HG03439 (cell line): ENCODE results near the gene NFATC3.
"Not testable (repeated sequence)": the region's sequence is repeated elsewhere in the genome, so short reads cannot be mapped to it uniquely, and the experiment has no call there.

Experiments used
- ATAC-seq: cut with Tn5 transposase; IDR thresholded peaks from one replicate; pipeline ENCODE4 v1.9.1; 2021; ENCODE audit warnings: mild to moderate bottlenecking, moderate library complexity; ENCODE audit not compliant: unreplicated experiment

Gene NFATC3

DNA sequence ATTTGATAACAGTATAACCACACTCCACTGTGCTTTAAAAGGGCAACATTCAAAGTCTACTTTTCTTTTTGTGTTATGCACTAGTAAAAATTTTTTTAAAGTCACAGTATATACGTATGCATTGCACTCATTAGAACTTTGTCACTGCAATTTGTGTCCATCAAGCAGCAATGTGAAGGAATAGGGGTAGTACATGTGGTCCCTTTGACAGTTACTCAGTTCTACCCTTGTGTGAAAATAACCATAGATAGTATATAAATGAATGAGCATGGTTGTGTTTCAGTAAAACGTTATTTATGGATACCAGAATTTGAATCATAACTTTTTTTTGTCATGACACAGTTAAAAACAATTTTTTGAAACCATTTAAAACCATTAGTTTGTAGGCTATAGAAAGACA, 30.7 kb downstream of the NFATC3 start:
- ATAC-seq = no peak

DNA sequence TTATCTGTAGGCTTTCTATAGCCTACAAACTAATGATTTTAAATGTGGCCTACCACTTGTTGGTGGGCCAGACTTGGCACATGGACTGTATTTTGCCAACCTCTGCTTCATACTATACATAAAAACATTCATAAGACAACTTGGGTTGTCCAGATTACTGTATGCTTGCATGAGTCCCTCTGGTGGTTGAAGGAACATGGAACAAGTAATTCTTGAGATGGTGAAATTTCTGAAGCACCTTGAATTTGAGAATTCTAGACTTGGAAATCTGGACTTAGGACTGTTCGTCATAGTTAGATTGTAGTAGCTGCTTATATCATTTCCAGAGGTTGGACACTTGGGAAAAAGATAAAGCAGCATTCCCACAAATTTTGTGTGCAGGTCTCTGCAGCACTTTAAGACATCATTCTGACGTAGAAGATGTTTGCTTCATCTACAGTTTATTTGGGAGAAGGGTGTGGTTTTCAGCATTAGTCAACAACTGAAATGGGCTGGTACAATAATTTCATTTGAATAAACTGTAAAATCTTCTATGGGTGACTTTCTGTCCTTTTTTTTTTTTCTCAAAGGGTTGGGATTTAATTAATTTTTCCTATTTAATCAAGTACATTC, 31.2 kb downstream of the NFATC3 start:
- ATAC-seq = no peak

DNA sequence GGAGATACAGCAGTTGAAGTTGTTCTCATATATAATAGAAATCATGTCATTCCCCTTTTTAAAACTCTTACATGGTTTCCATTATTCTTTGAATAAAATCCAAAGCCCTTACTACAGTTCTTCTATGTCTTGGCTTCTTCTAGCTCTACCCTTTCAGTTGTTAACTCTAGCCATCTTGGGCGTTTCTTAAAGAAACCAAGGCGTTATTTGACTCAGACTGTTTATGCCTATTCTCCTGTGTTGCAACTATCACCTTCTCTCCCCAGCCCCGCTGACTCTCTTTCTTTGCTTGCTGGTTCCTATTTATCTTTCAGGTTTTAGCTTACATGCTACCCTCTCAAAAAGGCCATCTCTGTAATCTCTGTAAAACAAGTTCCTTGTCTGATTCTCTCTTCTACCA, 32.7 kb downstream of the NFATC3 start:
- no peak for ATAC-seq

DNA sequence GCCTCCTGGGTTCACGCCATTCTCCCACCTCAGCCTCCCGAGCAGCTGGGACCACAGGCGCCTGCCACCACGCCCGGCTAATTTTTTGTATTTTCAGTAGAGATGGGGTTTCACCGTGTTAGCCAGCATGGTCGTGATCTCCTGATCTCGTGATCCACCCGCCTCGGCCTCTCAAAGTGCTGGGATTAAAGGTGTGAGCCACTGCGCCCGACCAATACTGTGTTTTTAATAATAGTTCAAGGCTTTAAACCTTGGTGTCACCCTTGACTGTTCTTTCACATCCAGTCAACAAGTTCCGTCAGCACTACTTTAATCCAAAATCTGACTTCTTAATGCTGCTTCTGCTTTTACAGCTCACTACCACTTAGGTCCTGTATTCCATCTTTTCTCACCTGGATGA, 33.8 kb downstream of the NFATC3 start:
- not testable (repeated sequence) for ATAC-seq

DNA sequence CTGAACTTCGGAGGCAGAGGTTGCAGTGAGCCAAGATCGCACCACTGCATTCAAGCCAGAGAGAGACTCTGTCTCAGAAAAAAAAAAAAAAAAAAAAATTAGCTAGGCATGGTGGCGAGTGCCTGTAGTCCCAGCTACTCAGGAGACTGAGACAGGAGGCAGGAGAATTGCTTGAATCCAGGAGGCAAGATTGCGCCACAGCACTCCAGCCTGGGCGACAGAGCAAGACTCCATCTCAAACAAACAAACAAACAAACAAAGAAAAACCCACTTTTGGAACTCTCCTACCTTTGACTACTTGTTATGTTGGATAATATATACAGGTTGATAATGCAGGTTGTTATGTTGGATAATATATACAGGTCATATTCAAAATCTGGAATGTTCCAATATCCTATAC, 35.3 kb downstream of the NFATC3 start:
- ATAC-seq = not testable (repeated sequence)

DNA sequence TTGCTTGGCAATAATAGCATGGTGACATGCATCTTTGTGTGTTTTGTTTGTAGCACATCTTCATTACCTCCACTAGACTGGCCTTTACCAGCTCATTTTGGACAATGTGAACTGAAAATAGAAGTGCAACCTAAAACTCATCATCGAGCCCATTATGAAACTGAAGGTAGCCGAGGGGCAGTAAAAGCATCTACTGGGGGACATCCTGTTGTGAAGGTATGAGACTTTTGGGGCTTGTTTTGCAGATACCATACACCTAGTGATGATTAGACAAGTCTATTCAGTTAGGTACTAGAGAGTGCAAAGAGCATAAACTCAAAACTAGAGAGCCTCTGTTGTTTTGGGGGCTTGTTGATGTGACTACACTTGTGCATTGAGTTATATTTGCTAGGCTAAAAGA, 41.2 kb downstream of the NFATC3 start:
- no peak for ATAC-seq

DNA sequence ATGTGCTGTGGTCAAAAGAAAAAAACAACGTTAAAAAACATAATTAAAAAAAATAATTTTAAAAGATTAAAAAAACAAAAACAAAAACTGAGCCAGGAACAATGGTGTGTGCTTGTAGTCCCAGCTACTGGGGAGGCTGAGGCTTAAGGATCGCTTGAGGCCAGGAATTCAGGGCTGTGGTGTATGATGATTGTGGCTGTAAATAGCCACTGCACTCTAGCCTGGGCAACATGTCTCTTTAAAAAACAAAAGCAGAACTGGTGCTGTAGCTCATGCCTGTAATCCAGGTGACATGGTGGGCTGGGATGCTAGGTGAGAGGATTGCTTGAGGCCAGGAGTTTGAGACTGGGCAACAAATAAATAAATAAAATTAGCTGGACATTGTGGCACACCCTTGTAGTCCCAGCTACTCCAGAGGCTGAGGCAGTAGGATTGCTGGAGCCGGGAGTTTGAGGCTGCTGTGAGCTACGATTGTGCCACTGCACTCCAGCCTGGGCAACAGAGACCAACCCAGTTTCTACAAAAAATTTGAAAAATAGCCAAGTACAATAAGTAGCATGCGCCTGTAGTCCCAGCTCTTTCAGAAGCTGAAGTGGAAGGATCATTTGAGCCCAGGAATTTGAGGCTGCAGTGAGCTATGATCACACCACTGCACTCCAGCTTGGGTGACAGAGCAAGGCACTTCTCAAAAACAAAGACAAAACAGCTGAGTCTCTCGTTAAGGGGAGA, 43.6 kb downstream of the NFATC3 start:
- no peak for ATAC-seq

DNA sequence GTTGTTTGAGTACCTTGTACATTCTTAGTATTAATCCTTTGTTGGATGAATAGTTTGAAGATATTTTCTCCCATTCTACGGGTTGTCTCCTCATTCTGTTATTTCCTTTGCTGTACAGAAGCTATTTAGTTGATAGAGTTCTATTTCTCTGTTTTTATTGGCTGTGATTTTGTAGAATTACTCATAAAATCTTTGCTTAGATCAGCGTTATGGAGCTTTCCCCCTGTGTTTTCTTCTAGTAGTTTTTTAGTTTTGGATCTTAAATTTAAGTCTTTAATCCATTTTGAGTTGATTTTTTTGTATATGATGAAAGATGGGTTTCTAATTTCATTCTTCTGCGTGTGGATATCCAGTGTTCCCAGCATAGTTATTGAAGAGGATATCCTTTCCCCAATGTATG, 45.4 kb downstream of the NFATC3 start:
- ATAC-seq = no peak

DNA sequence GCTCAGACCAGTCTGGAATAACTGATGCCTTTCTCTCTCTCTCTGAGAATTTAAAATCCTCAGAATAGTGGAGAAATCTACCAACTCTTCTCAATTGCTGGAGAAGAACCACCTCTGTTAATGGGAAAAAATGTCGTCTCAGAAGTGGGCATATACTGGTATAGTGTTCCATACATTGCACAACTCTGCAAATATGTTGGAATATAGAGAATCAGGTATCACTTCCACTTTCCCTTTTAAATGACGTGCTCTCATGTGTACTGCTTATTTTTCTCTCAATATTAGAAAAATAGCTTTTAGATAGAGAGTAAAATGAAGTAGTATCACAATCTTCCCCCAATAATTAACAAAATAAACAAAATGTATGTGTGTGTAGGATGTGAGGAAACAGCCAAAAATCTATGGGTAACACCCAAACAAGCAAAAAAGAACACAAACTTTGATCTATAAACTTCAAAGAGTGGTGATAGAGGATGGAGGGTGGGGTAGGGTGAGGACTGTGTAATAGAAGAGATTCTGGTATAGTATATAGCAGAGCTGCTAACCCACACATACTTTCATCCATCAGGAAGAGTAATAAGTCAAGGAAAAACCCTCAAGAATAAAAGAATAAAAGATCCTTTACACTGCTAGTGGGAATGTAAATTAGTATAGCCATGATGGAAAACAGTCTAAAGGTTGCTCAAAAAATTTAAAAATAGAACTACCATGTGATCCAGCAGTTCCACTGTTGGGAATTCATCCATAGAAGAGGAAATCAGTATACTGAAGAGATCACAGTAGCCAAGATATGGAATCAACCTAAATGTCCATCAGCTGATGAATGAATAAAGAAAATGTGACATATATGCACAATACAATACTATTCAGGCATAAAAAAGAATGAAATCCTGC, 46.9 kb downstream of the NFATC3 start:
- ATAC-seq = no peak

DNA sequence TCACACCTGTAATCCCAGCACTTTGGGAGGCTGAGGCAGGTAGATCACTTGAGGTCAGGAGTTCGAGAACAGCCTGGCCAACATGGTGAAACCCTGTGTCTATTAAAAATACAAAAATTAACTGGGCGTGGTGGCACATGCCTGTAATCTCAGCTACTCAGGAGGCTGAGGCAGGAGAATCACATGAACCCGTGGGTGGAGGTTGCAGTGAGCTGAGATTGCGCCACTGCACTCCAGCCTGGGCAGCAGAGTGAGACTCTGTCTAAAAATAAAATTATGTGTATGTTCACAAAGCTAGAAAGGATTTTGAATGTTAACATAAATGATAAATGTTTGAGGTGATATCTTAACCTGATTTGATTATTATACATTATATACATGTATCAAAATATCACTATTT, 47.8 kb downstream of the NFATC3 start:
- ATAC-seq = not testable (repeated sequence)

DNA sequence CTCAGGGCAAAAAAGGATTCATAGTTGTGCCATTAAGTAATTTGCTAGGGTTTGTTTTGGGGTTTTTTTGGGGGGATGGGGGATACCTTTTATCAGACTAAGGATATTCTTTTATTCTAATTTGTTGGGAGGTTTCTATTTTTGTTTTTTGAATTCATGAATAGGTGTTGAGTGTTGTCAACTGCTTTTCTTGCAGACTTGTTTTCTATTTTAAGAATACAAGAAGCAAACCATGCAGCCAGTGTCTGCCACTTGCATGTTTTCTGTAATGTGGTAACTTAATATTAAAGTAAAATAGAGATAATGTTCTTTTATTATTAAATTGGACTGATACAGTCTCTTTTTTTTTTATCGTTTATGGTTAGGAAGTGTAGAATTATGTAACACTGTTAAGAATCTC, 49.5 kb downstream of the NFATC3 start:
- ATAC-seq = no peak

DNA sequence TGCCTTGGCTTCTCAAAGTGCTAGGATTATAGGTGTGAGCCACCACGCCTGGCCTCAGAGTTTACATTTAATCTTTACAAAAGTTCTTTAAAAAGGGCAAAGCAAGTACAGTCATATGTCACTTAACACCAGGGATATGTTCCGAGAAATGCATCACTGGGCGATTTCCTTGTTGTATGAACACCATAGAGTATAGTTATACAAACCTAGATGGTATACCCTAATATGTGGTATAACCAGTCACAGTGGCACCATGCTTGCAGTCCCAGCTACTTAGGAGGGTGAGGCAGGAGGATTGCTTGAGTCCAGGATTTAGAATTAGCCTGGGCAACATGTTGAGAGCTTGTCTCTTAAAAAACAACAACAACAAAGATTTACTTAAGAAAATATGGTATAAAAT, 51.3 kb downstream of the NFATC3 start:
- ATAC-seq = no peak

DNA sequence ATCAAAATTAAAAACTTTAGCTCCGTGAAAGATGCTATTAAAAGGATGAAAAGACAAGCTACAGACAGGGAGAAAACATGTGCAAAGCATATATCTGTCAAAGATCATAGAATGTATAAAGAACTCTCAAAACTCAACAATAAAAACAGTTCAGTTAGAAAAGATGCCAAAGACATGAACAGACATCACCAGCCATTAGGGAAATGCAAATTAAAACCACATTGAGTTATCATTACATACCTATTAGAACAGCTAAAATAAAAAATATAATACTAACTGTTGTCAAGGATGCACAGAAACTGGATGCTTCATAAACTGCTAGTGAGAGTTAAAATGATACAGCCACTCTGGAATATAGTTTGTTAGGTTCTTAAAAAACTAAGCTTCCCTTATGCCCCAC, 58.8 kb downstream of the NFATC3 start:
- ATAC-seq = no peak

DNA sequence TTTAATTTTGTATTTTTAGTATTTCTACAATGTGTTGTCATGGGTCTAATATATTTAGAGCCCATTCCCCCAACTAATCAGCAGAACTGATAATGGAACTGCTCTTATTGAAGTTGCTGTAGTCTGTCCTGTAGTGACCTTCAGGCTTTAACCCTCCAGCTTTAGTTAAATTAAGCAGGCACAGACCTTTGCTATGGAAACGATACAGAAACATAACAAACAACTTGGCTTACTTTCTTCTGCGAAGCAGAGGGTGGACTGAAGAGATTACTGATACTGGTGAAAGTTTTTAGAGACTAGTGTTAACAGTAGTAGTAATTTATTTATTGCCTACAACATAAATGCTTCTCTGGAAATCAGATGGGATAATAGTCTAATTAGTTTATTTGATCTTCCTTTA, 61.4 kb downstream of the NFATC3 start:
- no peak for ATAC-seq

DNA sequence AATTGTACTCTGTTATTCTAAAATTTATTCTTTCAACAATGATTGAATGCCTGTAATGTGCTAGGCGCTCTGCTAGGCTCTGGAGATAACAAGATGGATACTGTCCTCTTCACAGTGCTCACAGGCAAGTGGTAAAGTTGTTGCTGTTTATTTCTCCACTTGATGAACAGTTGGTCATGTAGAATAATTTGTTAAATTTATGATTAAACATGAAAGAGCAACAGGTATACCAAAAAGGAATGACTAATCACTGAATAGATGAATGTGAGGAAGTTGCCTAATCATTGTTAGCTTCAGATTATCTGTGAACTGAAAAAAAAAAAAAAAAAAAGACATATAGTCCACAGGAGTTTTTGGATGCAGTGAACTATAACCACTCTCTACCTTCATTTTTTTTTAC, 62.3 kb downstream of the NFATC3 start:
- ATAC-seq = no peak

DNA sequence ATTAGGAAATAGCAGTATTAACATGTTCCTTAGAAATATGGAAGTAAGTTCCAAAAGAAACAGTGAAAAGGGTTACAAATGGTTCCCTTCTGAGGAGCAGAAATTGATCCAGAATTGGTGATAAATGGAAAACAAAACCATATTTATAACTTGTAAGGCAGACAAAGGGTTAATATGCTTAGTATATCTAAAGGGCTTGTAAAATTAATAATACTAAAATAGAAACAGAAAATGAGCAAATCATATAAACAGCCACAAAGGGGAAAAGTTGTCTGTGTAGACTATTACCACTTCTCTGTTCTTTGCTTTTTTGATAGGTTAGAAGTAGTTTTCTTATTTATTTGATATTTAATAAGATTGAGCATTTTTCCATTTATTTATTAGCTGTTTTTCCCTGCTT, 64.4 kb downstream of the NFATC3 start:
- no peak for ATAC-seq

DNA sequence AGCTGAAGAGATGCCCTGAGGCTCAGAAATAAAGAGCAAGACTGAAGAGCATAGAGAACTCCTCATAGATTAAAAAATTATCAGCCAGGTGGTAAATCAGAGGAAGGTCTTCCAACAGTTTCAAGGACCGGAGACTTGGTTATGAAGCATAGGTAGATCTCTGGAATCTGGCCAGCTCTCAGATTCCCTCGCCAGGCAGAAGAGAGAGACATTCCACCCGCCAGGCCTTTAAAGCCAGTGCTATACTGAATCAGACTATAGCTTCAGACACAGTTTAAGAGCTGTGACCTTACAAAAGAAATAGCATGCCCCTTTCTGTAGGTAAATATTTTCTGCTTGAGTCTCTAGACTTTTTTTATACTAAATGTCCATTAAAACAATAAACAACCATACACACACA, 70.3 kb downstream of the NFATC3 start:
- ATAC-seq = no peak

DNA sequence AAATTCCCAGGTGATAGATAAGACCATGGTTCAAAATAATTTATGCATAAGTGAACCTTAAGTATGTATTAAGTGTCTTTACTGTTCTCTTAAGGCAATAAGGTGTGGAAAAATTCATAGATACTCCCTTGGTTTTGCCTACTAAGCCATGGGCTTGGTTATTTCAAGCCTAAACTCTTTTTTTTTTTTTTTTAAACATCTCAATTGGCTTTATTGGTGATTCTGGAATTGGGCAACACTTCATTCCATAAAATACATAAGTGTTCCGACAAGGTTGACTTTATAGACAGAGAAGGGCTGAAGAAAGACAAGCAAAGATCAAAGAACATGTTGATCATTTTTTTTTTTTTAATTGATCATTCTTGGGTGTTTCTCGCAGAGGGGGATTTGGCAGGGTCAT, 77.2 kb downstream of the NFATC3 start:
- no peak for ATAC-seq

DNA sequence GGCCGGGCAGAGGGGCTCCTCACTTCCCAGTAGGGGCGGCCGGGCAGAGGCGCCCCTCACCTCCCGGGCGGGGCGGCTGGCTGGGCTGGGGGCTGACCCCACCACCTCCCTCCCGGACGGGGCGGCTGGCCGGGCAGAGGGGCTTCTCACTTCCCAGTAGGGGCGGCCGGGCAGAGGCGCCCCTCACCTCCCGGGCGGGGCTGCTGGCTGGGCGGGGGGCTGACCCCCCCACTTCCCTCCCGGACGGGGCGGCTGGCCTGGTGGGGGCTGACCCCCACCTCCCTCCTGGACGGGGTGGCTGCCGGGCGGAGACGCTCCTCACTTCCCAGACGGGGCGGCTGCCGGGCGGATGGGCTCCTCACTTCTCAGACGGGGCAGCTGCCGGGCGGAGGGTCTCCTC, 78.1 kb downstream of the NFATC3 start:
- ATAC-seq = not testable (repeated sequence)

DNA sequence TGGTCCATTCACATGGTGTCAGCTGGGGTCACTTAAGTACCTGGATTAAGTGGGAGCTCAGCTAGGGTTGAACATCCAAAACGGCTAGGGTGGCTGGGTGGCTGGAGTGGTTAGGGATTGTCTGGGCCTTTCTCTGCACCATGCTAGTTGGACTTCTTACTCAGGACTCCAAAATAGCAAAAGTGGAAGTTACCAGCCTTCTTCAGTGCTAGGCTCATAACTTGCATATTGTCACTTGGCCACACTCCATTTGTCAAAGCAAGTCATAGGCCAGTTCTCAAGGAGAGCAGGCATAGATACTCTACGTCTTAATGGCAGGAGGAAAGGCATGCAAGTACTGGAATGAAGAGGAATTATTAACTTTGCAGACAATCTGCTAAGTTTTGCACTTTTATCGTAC, 81.1 kb downstream of the NFATC3 start:
- no peak for ATAC-seq

DNA sequence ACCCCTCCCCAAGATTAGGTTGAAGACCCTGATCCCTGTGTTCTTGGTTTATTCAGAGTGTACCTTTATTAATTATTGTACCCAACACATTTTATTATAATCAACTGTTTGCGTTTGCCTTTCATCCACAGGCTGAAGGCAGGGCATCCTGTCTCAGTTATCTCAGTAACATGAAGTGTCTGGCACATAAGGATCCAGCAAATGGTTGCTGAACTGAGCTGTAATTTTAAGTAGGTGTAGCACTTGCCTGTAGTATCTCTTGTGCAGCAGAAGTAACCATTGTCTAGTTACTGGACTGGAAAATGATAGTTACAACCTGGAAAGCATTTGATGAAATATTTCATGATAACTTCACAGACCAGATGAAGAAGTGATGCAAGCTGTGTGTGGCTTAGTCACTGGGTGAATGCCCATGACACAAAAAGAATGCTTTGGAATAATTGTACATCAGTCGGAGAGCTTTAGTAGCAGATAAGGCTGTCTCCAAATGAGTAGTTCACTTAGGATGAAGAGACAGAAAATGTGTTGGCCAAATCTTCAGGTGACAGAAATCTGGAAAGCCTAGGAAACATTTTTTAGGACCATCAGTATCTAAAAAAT, 94.1 kb downstream of the NFATC3 start:
- ATAC-seq = no peak

DNA sequence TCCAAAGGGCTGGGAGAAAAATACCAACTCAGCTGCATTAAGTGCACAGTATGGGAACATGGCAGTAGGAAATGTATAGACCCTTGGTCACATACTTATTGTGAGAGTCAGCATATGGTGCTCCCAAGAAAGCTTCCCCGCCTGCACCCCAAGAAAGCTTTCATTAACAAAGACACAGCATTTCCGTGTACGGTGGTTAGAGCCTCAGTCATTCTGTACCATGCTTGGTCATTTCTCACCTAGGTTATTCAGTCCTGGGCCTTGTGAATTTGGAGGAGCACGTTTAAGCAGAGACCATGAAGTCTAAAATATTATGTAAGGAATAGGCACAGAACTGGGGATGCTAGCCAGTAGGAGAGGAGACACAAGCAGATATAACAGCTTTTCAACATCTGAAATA, 94.7 kb downstream of the NFATC3 start:
- ATAC-seq = no peak
